HG03108 (cell line): ENCODE measurements around the gene TMC2.
"Not testable (repeated sequence)": the region's sequence is repeated elsewhere in the genome, so short reads cannot be mapped to it uniquely, and the experiment has no call there.

Experiments used
- ATAC-seq: cut with Tn5 transposase; IDR thresholded peaks from one replicate; pipeline ENCODE4 v1.9.1; 2021; ENCODE audit warnings: moderate library complexity; ENCODE audit not compliant: unreplicated experiment

The TMC2 gene

GRCh38 chr20:2524709-2525506 lies 11.5 kb upstream of the TMC2 start:
- ATAC-seq = peak; percentile 29

GRCh38 chr20:2526218-2526583 lies 10.2 kb upstream of the TMC2 start:
- ATAC-seq = not testable (repeated sequence)

- no peak for ATAC-seq
Observed at GRCh38 chr20:2527762-2528161, 8.6 kb upstream of the TMC2 start.

GRCh38 chr20:2528671-2529271 lies 7.6 kb upstream of the TMC2 start:
- no peak for ATAC-seq

GRCh38 chr20:2533118-2533517 lies 3.3 kb upstream of the TMC2 start:
- no peak for ATAC-seq

GRCh38 chr20:2535711-2536559 lies 438 bp upstream of the TMC2 start:
- no peak for ATAC-seq

- ATAC-seq = no peak
Observed at GRCh38 chr20:2537101-2537500, 728 bp downstream of the TMC2 start.

- ATAC-seq = no peak
Observed at GRCh38 chr20:2538356-2538755, 2.0 kb downstream of the TMC2 start.

- ATAC-seq = no peak
Observed at GRCh38 chr20:2538931-2539720, 2.8 kb downstream of the TMC2 start.

- ATAC-seq = no peak
Observed at GRCh38 chr20:2541940-2542339, 5.6 kb downstream of the TMC2 start.

GRCh38 chr20:2542361-2542760 lies 6.0 kb downstream of the TMC2 start:
- no peak for ATAC-seq

- ATAC-seq = no peak
Observed at GRCh38 chr20:2544211-2544610, 7.8 kb downstream of the TMC2 start.

- ATAC-seq = no peak
Observed at GRCh38 chr20:2545594-2545993, 9.2 kb downstream of the TMC2 start.

GRCh38 chr20:2557873-2558580 lies 21.7 kb downstream of the TMC2 start:
- ATAC-seq = no peak

- no peak for ATAC-seq
Observed at GRCh38 chr20:2558581-2559278, 22.4 kb downstream of the TMC2 start.

- no peak for ATAC-seq
Observed at GRCh38 chr20:2559279-2559626, 22.9 kb downstream of the TMC2 start.

GRCh38 chr20:2559651-2560050 lies 23.3 kb downstream of the TMC2 start:
- ATAC-seq = no peak

- no peak for ATAC-seq
Observed at GRCh38 chr20:2563116-2563515, 26.7 kb downstream of the TMC2 start.

- no peak for ATAC-seq
Observed at GRCh38 chr20:2564406-2564805, 28.0 kb downstream of the TMC2 start.

- ATAC-seq = no peak
Observed at GRCh38 chr20:2575682-2576081, 39.3 kb downstream of the TMC2 start.
